DOHH2 (cell line): ENCODE results near the gene ITPRID2.

Experiments
- CTCF ChIP-seq: fragments of 200-600 bp; sonication (generic); IDR thresholded peaks from one replicate; pipeline ENCODE4 v1.5.1; 2014; ENCODE audit warnings: antibody characterized with exemption, mild to moderate bottlenecking, low read depth, low read length; ENCODE audit not compliant: poor library complexity, severe bottlenecking
- EZH2phosphoT487 ChIP-seq: fragments of 200-600 bp; sonication (generic); IDR thresholded peaks from 2 replicates; pipeline ENCODE4 v1.6.1; 2017; ENCODE audit warnings: borderline replicate concordance, mild to moderate bottlenecking, antibody characterized with exemption, low read length, moderate library complexity, mixed read lengths

GRCh38 chr2:181943411-181944124, 52.0 kb downstream of the ITPRID2 start:
- TF ChIP-seq CTCF (no peak), EZH2phosphoT487 (no peak)
